Measurements from ENCODE around the gene IDH2.

DNA sequence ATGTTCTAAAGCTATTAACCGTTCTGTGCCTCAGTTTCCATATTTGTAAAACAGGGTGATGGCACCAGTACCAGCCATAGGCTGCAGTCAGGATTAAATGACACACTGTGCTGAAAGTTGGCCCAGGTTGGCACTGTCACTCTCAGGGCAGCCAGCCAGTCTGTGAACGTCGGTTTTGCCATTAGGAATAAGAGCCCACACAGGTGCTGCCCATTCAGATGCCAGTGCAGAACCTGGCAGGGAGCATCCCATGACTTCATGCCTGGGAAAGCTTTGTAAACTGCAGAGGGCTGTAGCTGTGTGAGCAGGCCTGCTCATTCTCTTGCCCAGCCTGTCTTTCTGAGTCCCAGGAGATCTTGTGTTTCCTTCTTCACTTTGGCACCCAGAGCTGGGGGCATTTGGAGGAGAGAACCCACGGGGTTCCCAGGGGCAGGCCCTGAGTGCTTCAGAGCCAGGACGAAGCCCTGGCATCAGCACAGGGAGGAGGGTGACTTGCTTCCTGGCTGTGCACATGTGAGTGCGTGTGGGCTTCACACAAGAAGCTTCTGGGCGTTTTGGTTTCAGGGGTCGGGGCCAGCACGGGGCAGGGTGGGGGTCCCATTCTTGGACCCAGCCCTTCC, 54.2 kb downstream of the IDH2 start:
- TF ChIP-seq, protein P1, sequence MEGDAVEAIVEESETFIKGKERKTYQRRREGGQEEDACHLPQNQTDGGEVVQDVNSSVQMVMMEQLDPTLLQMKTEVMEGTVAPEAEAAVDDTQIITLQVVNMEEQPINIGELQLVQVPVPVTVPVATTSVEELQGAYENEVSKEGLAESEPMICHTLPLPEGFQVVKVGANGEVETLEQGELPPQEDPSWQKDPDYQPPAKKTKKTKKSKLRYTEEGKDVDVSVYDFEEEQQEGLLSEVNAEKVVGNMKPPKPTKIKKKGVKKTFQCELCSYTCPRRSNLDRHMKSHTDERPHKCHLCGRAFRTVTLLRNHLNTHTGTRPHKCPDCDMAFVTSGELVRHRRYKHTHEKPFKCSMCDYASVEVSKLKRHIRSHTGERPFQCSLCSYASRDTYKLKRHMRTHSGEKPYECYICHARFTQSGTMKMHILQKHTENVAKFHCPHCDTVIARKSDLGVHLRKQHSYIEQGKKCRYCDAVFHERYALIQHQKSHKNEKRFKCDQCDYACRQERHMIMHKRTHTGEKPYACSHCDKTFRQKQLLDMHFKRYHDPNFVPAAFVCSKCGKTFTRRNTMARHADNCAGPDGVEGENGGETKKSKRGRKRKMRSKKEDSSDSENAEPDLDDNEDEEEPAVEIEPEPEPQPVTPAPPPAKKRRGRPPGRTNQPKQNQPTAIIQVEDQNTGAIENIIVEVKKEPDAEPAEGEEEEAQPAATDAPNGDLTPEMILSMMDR (IDR thresholded peaks at IDR 0.05) = no peak
- TF ChIP-seq POLR2A (IDR thresholded peaks at IDR 0.05) = no peak
